Thymus (tissue), 11 donors: ENCODE results near the gene AFF2. TPM values are rescaled to one million over a fixed set of nuclear protein-coding genes. Genes with fewer than 3 reads are reported as not detected.

Source experiments
- DNase-seq, 9 donors: peaks; one replicate each; pipeline ENCODE4 v3.0.0-alpha.2; 2013; ENCODE audit warnings: low spot score in 9 of 9, low read depth in 6 of 9, missing footprints in 1 of 9
- H3K27ac ChIP-seq, 2 donors: one replicate each; pipeline ENCODE4 v1.5.1; 2013; ENCODE audit warnings: control low read depth in 1 of 2, low read depth in 1 of 2, low read length in 1 of 2, mild to moderate bottlenecking in 1 of 2, moderate library complexity in 1 of 2
- H3K27me3 ChIP-seq, 2 donors: one replicate each; pipeline ENCODE4 v1.5.1; 2013; ENCODE audit warnings: low read length in 1 of 2; ENCODE audit not compliant: control insufficient read depth in 2 of 2, insufficient read depth in 1 of 2
- H3K36me3 ChIP-seq, 2 donors: one replicate each; pipeline ENCODE4 v1.5.1; 2013; ENCODE audit warnings: low read length in 1 of 2, mild to moderate bottlenecking in 1 of 2, moderate library complexity in 1 of 2; ENCODE audit not compliant: control insufficient read depth in 2 of 2, insufficient read depth in 2 of 2
- H3K4me1 ChIP-seq, 2 donors: one replicate each; pipeline ENCODE4 v1.5.1; 2013; ENCODE audit warnings: low read length in 2 of 2; ENCODE audit not compliant: control insufficient read depth in 2 of 2, insufficient read depth in 2 of 2
- H3K4me3 ChIP-seq, 2 donors: one replicate each; pipeline ENCODE4 v1.5.1; 2013; ENCODE audit warnings: low read length in 2 of 2, control low read depth in 1 of 2, mild to moderate bottlenecking in 1 of 2
- H3K9me3 ChIP-seq, 2 donors: one replicate each; pipeline ENCODE4 v1.5.1; 2013; ENCODE audit warnings: low read length in 1 of 2, mild to moderate bottlenecking in 1 of 2; ENCODE audit not compliant: control insufficient read depth in 2 of 2, insufficient read depth in 1 of 2
- WGBS: extraction: QIAGEN DNeasy Blood & Tissue Kit; methylation state at CpG from one replicate; pipeline ENCODE4 v1.1.7; 2013; 5-methylcytosine and 5-hydroxymethylcytosine counted together
- polyA plus RNA-seq: library from polyadenylated mRNA; stranded (reverse); fragments of 200-250 nt; gene quantifications from one replicate; pipeline ENCODE4 v1.2.3, GENCODE V29; 2013
- total RNA-seq: library from RNA; stranded (reverse); fragments of 120-200 nt; gene quantifications from one replicate; pipeline ENCODE4 v1.2.4, GENCODE V29; 2013
- donor health status: healthy.

The AFF2 gene
- total and polyA plus RNA-seq, 2 donors: 1.3 to 27.4 TPM

GRCh38 chrX:149043401-149043800 is 543.0 kb downstream of the AFF2 start:
- Histone ChIP-seq H3K9me3 (no peaks in the 10 kb centered on the region), H3K27me3 (no peaks in the 10 kb centered on the region), H3K4me1 (no peaks in the 10 kb centered on the region), H3K4me3 (no peak overlapping the region), H3K27ac (no peak overlapping the region), H3K36me3 (no peaks in the 10 kb centered on the region)
- no peak for DNase-seq
- over 99% methylated on average over 3 of the region's 3 CpGs for WGBS

DNA sequence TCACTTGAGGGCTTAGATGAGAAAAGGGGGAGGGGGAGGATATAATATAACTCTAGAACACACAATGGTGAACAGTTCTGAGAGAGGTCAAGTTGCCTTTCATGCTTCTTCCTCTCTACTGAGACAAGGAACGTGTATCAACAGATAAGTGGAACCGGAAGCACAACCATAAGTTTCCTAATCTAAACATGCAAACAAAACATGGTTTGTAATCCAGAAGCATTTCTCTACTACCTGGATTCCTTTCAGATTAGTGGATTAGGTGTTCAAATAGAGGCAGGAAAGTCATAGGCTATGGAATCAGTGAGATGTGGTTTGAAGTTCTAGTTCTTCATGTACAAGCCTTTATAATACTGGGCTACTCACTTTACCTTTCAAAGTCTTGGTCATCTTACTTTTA is 544.1 kb downstream of the AFF2 start:
- Histone ChIP-seq H3K9me3 (no peaks in the 10 kb centered on the region), H3K27ac (no peak overlapping the region), H3K27me3 (no peaks in the 10 kb centered on the region), H3K4me3 (no peak overlapping the region), H3K36me3 (no peaks in the 10 kb centered on the region), H3K4me1 (no peaks in the 10 kb centered on the region)
- DNase-seq: no peak
- WGBS: 94% methylated on average over 2 of the region's 2 CpGs

DNA sequence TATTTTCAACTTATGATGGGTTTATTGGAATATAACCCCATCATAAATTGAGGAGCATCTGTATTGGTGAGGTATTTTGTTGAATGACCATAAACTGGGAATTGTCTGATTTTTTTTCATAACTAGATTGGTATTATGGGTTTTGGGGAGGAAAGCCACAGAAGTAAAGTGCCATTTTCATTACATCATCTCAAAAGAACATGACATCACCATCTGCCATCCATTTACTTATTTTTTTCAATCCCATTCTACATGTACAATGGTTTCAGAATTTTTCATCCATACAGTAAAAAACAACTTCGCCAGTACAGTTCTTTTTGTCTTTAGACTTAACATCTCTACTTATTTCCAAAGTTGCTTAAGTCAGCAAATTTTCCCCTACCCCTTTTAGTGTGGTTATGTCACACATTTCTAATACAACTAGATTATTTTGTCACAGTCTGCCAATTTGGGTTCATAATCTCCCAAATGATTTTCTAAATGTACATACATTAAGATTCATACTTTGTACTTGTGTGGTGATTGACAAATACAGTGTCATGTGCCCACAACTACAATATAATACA is 545.3 kb downstream of the AFF2 start:
- 96% methylated on average over 1 of the region's 1 CpG for WGBS

More for the DNA sequence above, 545.3 kb downstream of the AFF2 start:
- no peak for DNase-seq
- no peaks in the 10 kb centered on the region for H3K9me3 ChIP-seq
- H3K4me3 ChIP-seq: no peak overlapping the region
- no peaks in the 10 kb centered on the region for H3K27me3 ChIP-seq
- H3K27ac ChIP-seq: no peak overlapping the region
- no peaks in the 10 kb centered on the region for H3K36me3 ChIP-seq
- no peaks in the 10 kb centered on the region for H3K4me1 ChIP-seq
